Body of pancreas (tissue), 4 donors: ENCODE measurements around the gene B4GAT1. TPM values are rescaled to one million over a fixed set of nuclear protein-coding genes. Genes with fewer than 3 reads are reported as not detected.
"Not testable (repeated sequence)": the region's sequence is repeated elsewhere in the genome, so short reads cannot be mapped to it uniquely, and the experiment has no call there.

ENCODE experiments used
- ATAC-seq: fragments of 150-250 bp; one replicate; pipeline ENCODE4 v1.9.1; 2016
- DNase-seq, 4 donors: peaks; one replicate each; pipeline ENCODE4 v3.0.0-alpha.2; 2019
- H3K27ac ChIP-seq, 4 donors: fragments of 200-600 bp; sonication (generic); 1 replicate in 3 of 4; 2 replicates in 1 of 4; pipeline versions ENCODE4 v1.5.1 to v1.6.1; 2016 to 2019; ENCODE audit warnings: mild to moderate bottlenecking in 1 of 4, mixed read lengths in 1 of 4, moderate library complexity in 1 of 4
- H3K27me3 ChIP-seq, 2 donors: fragments of 200-600 bp; sonication (generic); one replicate each; pipeline ENCODE4 v1.6.0; 2016; ENCODE audit warnings: mild to moderate bottlenecking in 1 of 2
- H3K36me3 ChIP-seq, 2 donors: fragments of 200-600 bp; sonication (generic); replicated peaks in 1 of 2; 2 replicates each; pipeline ENCODE4 v1.5.1; 2016; ENCODE audit warnings: low read depth in 2 of 2; ENCODE audit not compliant: insufficient read depth in 1 of 2
- H3K4me1 ChIP-seq: fragments of 200-600 bp; sonication (generic); one replicate; pipeline ENCODE4 v1.6.0; 2016
- H3K4me3 ChIP-seq, 2 donors: fragments of 200-600 bp; sonication (generic); 1 replicate in 1 of 2; 2 replicates in 1 of 2; pipeline ENCODE4 v1.5.1; 2016 to 2019
- H3K9me3 ChIP-seq, 3 donors: fragments of 200-600 bp; sonication (generic); 1 replicate in 2 of 3; 2 replicates in 1 of 3; pipeline ENCODE4 v1.5.1; 2016
- CTCF ChIP-seq, 7 experiments: fragments of 450-650 bp in 4 of 7; fragments of 200-600 bp in 3 of 7; sonication (generic) in 3 of 7; IDR thresholded peaks; one replicate each; pipeline ENCODE4 v1.5.1; 2016 to 2019; ENCODE audit warnings: antibody characterized with exemption in 7 of 7
- POLR2A ChIP-seq, 3 donors: fragments of 450-650 bp; IDR thresholded peaks; one replicate each; pipeline ENCODE4 v1.6.1; 2016; ENCODE audit warnings: antibody characterized with exemption in 3 of 3, mild to moderate bottlenecking in 2 of 3
- WGBS, 2 donors: methylation state at CpG; one replicate each; pipeline ENCODE4 v1.1.5; 2017; 5-methylcytosine and 5-hydroxymethylcytosine counted together
- intact Hi-C: fragments of 100-400 bp; cut with DNase I; formaldehyde crosslinking; loops from one replicate; pipeline ENCODE4 v1.15.1; 2023
- total RNA-seq, 2 donors: library from RNA; depleted of rRNA; stranded (reverse); fragments of >200 nt; gene quantifications; one replicate each; pipeline ENCODE4 v1.1.0, GENCODE V29; 2016

Gene B4GAT1
- total RNA-seq, 2 donors from 2014 or later, result 17.8 to 20.8 TPM

GRCh38 chr11:66359662-66360087, 12.2 kb upstream of the B4GAT1 start:
- H3K4me1 ChIP-seq, result peaks cover 15% of the 10 kb centered on the region
- ATAC-seq, result no peak
- 70 to 72% methylated on average over 3 of the region's 3 CpGs for WGBS, 2 donors
- no peaks in the 10 kb centered on the region for H3K9me3 ChIP-seq
- H3K27ac ChIP-seq, result no peak overlapping the region
- H3K27me3 ChIP-seq, result no peaks in the 10 kb centered on the region
- DNase-seq, result no peak
- H3K36me3 ChIP-seq, result no peaks in the 10 kb centered on the region
- H3K4me3 ChIP-seq, result no peak overlapping the region
- TF ChIP-seq CTCF (IDR thresholded peaks at IDR 0.05) (no peak), POLR2A (IDR thresholded peaks at IDR 0.05) (no peak)
- intact Hi-C loops, result no loop called here

- H3K27ac ChIP-seq, result peak overlapping the region; percentile 83 to 98 (median 90)
- H3K27me3 ChIP-seq, H3K9me3 ChIP-seq, intact Hi-C loops, H3K4me3 ChIP-seq, H3K36me3 ChIP-seq, ATAC-seq: not testable (repeated sequence)
- 35 to 53% methylated on average over 8 of the region's 8 CpGs for WGBS, 2 donors
- peak in 1 of 4 donors; percentile 29 for DNase-seq
- peaks cover 71% of the 10 kb centered on the region for H3K4me1 ChIP-seq
Observed at GRCh38 chr11:66350560-66351235, 3.3 kb upstream of the B4GAT1 start.

GRCh38 chr11:66349084-66349386, 1.6 kb upstream of the B4GAT1 start:
- Histone ChIP-seq H3K27ac (peak overlapping the region; percentile 16 to 98 (median 86)), H3K9me3 (no peaks in the 10 kb centered on the region), H3K27me3 (no peaks in the 10 kb centered on the region), H3K4me3 (no peak overlapping the region), H3K36me3 (no peaks in the 10 kb centered on the region), H3K4me1 (peaks cover 84% of the 10 kb centered on the region)
- ATAC-seq, result no peak
- 37 to 54% methylated on average over 2 of the region's 2 CpGs for WGBS, 2 donors
- DNase-seq, result peak in 1 of 4 donors; percentile 15
- intact Hi-C loops, result no loop called here
- no peak for TF ChIP-seq CTCF (IDR thresholded peaks at IDR 0.05)
- no peak for TF ChIP-seq POLR2A (IDR thresholded peaks at IDR 0.05)

GRCh38 chr11:66346476-66347424, 679 bp downstream of the B4GAT1 start:
- peak overlapping the region; percentile 82 to 98 (median 90) for H3K27ac ChIP-seq
- ATAC-seq (peak; percentile 9), DNase-seq (peak; percentile 43 to 60 (median 50))
- H3K27me3 ChIP-seq, result no peaks in the 10 kb centered on the region
- 13 to 21% methylated on average over 17 to 62 of the region's 68 CpGs for WGBS, 2 donors
- intact Hi-C loops, result no loop called here
- H3K36me3 ChIP-seq, result peaks cover 0 to under 1% of the 10 kb centered on the region in 2 donors
- TF ChIP-seq CTCF (IDR thresholded peaks at IDR 0.05), result no peak
- TF ChIP-seq POLR2A (IDR thresholded peaks at IDR 0.05), result peak; percentile 18 to 48 (median 42)
- no peaks in the 10 kb centered on the region for H3K9me3 ChIP-seq
- H3K4me1 ChIP-seq, result peaks cover 70% of the 10 kb centered on the region
- H3K4me3 ChIP-seq, result peak overlapping the region; percentile 44 to 71

- intact Hi-C loops, result no loop called here
- DNase-seq, result no peak
- TF ChIP-seq POLR2A (IDR thresholded peaks at IDR 0.05), result no peak
- H3K27ac ChIP-seq, result peak overlapping the region; percentile 62 to 98 (median 85)
- ATAC-seq, result no peak
- peaks cover 4 to 12% of the 10 kb centered on the region in 2 donors for H3K36me3 ChIP-seq
- H3K9me3 ChIP-seq, result no peaks in the 10 kb centered on the region
- peaks cover 57% of the 10 kb centered on the region for H3K4me1 ChIP-seq
- H3K4me3 ChIP-seq, result peak overlapping the region in 1 of 2 donors; percentile 98
- no peaks in the 10 kb centered on the region for H3K27me3 ChIP-seq
- 2% methylated on average over 5 to 7 of the region's 7 CpGs for WGBS, 2 donors
Observed at GRCh38 chr11:66345316-66345649, 2.1 kb downstream of the B4GAT1 start.
